Lower leg skin (tissue), 4 donors: ENCODE measurements around the gene NDUFS1. TPM values are rescaled to one million over a fixed set of nuclear protein-coding genes. Genes with fewer than 3 reads are reported as not detected.

Source experiments
- DNase-seq, 2 donors: peaks; one replicate each; pipeline ENCODE4 v3.0.0-alpha.2; 2019; ENCODE audit warnings: low spot score in 2 of 2
- H3K4me3 ChIP-seq: fragments of 200-600 bp; sonication (generic); 2 replicates; pipeline ENCODE4 v1.5.1; 2017; ENCODE audit warnings: mild to moderate bottlenecking, low read depth; ENCODE audit not compliant: poor library complexity, severe bottlenecking
- CTCF ChIP-seq, 3 donors: fragments of 450-650 bp; IDR thresholded peaks; one replicate each; pipeline ENCODE4 v1.5.1; 2016; ENCODE audit warnings: antibody characterized with exemption in 3 of 3, mild to moderate bottlenecking in 3 of 3, moderate library complexity in 2 of 3
- POLR2A ChIP-seq, 2 donors: fragments of 450-650 bp; IDR thresholded peaks; one replicate each; pipeline ENCODE4 v1.6.1; 2016 to 2017; ENCODE audit warnings: antibody characterized with exemption in 2 of 2, mild to moderate bottlenecking in 1 of 2, moderate library complexity in 1 of 2
- WGBS, 2 donors: methylation state at CpG; one replicate each; pipeline ENCODE4 v1.1.5; 2018; 5-methylcytosine and 5-hydroxymethylcytosine counted together
- intact Hi-C: fragments of 100-400 bp; cut with DNase I; formaldehyde crosslinking; loops from one replicate; pipeline ENCODE4 v1.15.0; 2023; ENCODE audit warnings: low total_unique reads
- total RNA-seq, 4 donors: library from RNA; depleted of rRNA; stranded (reverse); fragments of >200 nt; gene quantifications; one replicate each; pipeline ENCODE4 v1.1.0, GENCODE V29; 2016

Gene NDUFS1
- total RNA-seq, 4 donors from 2014 or later, result 62.5 to 105 (median 79.9) TPM

- intact Hi-C loops, result no loop called here
- TF ChIP-seq POLR2A (IDR thresholded peaks at IDR 0.05) (no peak), CTCF (IDR thresholded peaks at IDR 0.05) (no peak)
- no peak overlapping the region for H3K4me3 ChIP-seq
- no peak for DNase-seq
- 94 to 100% methylated on average over 1 of the region's 1 CpG for WGBS, 2 donors
Observed at GRCh38 chr2:206075113-206075512, 84.1 kb downstream of the NDUFS1 start.

- DNase-seq, result no peak
- TF ChIP-seq POLR2A (IDR thresholded peaks at IDR 0.05), result no peak
- TF ChIP-seq CTCF (IDR thresholded peaks at IDR 0.05), result no peak
- intact Hi-C loops, result no loop called here
- 29 to 60% methylated on average over 1 of the region's 1 CpG for WGBS, 2 donors
- H3K4me3 ChIP-seq, result no peak overlapping the region
Observed at GRCh38 chr2:206071807-206072206, 87.4 kb downstream of the NDUFS1 start.

GRCh38 chr2:206069417-206069816 is 89.8 kb downstream of the NDUFS1 start:
- 91 to 92% methylated on average over 2 of the region's 2 CpGs for WGBS, 2 donors
- H3K4me3 ChIP-seq, result no peak overlapping the region
- no peak for DNase-seq
- intact Hi-C loops, result no loop called here
- no peak for TF ChIP-seq POLR2A (IDR thresholded peaks at IDR 0.05)
- no peak for TF ChIP-seq CTCF (IDR thresholded peaks at IDR 0.05)

- no peak for TF ChIP-seq CTCF (IDR thresholded peaks at IDR 0.05)
- no peak for TF ChIP-seq POLR2A (IDR thresholded peaks at IDR 0.05)
- no peak overlapping the region for H3K4me3 ChIP-seq
- no peak for DNase-seq
- 100% methylated on average over 1 of the region's 1 CpG for WGBS, 2 donors
- intact Hi-C loops, result no loop called here
Observed at GRCh38 chr2:206068207-206068606, 91.0 kb downstream of the NDUFS1 start.

Other genes starting within 250 kb of the NDUFS1 start
- 10 to 100 TPM; 13.4 to 28.7 (median 24.4) TPM for gene INO80D, start 73.3 kb downstream of the NDUFS1 start, total RNA-seq
- gene EEF1B2, start 451 bp upstream of the NDUFS1 start, total RNA-seq, result 100 to 1,000 TPM; 483 to 986 (median 575) TPM
- gene ZDBF2, start 115.2 kb upstream of the NDUFS1 start, total RNA-seq, result 1 to 10 TPM; 3.1 to 5.5 (median 4.1) TPM